ENCODE results near the gene COPZ1. TPM values are rescaled to one million over a fixed set of nuclear protein-coding genes. Genes with fewer than 3 reads are reported as not detected.

The COPZ1 gene
- total and polyA plus RNA-seq, 9 of the 15 experiments (the other 6 are each of a cell fraction or from before 2014, with no cell fraction given), result 137 to 487 (median 233) TPM

DNA sequence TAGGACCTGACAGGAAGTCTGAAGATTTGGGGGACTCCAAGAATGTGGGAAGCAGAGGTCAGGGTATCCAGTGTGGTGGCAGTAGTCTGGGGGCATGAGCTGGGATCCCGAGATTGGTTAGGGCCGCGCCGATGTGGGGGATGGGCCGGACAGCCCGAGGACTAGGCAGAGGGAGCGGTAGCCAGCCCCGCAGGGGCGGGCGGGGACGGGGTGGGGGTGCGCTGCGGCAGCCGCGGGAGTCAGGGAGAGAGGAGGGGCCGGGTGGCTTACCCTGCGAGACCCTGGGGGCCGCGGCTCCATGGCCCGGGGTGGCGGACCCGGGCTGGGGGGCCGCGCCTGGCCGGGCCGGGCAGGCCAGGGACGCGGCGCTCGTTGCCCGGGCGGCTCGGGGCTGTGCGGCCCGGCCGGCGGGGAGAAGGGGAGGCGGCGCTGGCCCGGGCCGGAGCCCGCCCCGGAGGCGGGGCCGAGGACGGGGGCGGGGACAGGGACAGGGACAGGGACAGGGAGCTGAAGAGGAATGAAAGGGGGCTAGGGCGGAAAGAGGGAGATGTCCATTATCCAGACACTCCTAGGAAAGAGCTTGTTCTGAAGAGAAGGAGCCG, 54.0 kb downstream of the COPZ1 start (continued):
- TF ChIP-seq, protein P1, sequence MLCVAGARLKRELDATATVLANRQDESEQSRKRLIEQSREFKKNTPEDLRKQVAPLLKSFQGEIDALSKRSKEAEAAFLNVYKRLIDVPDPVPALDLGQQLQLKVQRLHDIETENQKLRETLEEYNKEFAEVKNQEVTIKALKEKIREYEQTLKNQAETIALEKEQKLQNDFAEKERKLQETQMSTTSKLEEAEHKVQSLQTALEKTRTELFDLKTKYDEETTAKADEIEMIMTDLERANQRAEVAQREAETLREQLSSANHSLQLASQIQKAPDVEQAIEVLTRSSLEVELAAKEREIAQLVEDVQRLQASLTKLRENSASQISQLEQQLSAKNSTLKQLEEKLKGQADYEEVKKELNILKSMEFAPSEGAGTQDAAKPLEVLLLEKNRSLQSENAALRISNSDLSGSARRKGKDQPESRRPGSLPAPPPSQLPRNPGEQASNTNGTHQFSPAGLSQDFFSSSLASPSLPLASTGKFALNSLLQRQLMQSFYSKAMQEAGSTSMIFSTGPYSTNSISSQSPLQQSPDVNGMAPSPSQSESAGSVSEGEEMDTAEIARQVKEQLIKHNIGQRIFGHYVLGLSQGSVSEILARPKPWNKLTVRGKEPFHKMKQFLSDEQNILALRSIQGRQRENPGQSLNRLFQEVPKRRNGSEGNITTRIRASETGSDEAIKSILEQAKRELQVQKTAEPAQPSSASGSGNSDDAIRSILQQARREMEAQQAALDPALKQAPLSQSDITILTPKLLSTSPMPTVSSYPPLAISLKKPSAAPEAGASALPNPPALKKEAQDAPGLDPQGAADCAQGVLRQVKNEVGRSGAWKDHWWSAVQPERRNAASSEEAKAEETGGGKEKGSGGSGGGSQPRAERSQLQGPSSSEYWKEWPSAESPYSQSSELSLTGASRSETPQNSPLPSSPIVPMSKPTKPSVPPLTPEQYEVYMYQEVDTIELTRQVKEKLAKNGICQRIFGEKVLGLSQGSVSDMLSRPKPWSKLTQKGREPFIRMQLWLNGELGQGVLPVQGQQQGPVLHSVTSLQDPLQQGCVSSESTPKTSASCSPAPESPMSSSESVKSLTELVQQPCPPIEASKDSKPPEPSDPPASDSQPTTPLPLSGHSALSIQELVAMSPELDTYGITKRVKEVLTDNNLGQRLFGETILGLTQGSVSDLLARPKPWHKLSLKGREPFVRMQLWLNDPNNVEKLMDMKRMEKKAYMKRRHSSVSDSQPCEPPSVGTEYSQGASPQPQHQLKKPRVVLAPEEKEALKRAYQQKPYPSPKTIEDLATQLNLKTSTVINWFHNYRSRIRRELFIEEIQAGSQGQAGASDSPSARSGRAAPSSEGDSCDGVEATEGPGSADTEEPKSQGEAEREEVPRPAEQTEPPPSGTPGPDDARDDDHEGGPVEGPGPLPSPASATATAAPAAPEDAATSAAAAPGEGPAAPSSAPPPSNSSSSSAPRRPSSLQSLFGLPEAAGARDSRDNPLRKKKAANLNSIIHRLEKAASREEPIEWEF (CRISPR knock-in tag; IDR thresholded peaks at IDR 0.05), result no peak
- TF ChIP-seq, protein P2, sequence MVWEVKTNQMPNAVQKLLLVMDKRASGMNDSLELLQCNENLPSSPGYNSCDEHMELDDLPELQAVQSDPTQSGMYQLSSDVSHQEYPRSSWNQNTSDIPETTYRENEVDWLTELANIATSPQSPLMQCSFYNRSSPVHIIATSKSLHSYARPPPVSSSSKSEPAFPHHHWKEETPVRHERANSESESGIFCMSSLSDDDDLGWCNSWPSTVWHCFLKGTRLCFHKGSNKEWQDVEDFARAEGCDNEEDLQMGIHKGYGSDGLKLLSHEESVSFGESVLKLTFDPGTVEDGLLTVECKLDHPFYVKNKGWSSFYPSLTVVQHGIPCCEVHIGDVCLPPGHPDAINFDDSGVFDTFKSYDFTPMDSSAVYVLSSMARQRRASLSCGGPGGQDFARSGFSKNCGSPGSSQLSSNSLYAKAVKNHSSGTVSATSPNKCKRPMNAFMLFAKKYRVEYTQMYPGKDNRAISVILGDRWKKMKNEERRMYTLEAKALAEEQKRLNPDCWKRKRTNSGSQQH (CRISPR knock-in tag; IDR thresholded peaks at IDR 0.05), result no peak
- TF ChIP-seq NFIX (CRISPR knock-in tag; IDR thresholded peaks at IDR 0.05; ENCODE audit: low read depth) (no peak), ZNF561 (CRISPR knock-in tag; conservative IDR thresholded peaks at IDR 0.05) (no peak), RFX1 (IDR thresholded peaks at IDR 0.05) (no peak), HMGN3 (IDR thresholded peaks at IDR 0.05; ENCODE audit: borderline replicate concordance, extremely low read depth, insufficient read length, low read depth, low read length) (peak; percentile 58), LARP7 (IDR thresholded peaks at IDR 0.05) (no peak), FOXP1 (CRISPR knock-in tag; IDR thresholded peaks at IDR 0.05) (no peak), ZNF217 (CRISPR knock-in tag; IDR thresholded peaks at IDR 0.05) (no peak), KLF13 (tag; IDR thresholded peaks at IDR 0.05; ENCODE audit: borderline replicate concordance, low read depth) (no peak), WHSC1 (IDR thresholded peaks at IDR 0.05; ENCODE audit: low read length) (no peak), STAT5A (IDR thresholded peaks at IDR 0.05; ENCODE audit: borderline replicate concordance, low read length) (no peak), SMAD2 (IDR thresholded peaks at IDR 0.05; ENCODE audit: low read depth, low read length) (no peak), ZNF780A (CRISPR knock-in tag; IDR thresholded peaks at IDR 0.05) (no peak), PHF8 (IDR thresholded peaks at IDR 0.05; ENCODE audit: borderline replicate concordance, low read length) (peak; percentile 31; the same call in 1 of the 2 replicates)
- TF ChIP-seq, protein P3, sequence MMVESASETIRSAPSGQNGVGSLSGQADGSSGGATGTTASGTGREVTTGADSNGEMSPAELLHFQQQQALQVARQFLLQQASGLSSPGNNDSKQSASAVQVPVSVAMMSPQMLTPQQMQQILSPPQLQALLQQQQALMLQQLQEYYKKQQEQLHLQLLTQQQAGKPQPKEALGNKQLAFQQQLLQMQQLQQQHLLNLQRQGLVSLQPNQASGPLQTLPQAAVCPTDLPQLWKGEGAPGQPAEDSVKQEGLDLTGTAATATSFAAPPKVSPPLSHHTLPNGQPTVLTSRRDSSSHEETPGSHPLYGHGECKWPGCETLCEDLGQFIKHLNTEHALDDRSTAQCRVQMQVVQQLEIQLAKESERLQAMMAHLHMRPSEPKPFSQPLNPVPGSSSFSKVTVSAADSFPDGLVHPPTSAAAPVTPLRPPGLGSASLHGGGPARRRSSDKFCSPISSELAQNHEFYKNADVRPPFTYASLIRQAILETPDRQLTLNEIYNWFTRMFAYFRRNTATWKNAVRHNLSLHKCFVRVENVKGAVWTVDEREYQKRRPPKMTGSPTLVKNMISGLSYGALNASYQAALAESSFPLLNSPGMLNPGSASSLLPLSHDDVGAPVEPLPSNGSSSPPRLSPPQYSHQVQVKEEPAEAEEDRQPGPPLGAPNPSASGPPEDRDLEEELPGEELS (CRISPR knock-in tag; IDR thresholded peaks at IDR 0.05; ENCODE audit: borderline replicate concordance), result no peak
- TF ChIP-seq, protein P4, sequence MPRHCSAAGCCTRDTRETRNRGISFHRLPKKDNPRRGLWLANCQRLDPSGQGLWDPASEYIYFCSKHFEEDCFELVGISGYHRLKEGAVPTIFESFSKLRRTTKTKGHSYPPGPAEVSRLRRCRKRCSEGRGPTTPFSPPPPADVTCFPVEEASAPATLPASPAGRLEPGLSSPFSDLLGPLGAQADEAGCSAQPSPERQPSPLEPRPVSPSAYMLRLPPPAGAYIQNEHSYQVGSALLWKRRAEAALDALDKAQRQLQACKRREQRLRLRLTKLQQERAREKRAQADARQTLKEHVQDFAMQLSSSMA (CRISPR knock-in tag; IDR thresholded peaks at IDR 0.05), result no peak
- TF ChIP-seq, protein P5, sequence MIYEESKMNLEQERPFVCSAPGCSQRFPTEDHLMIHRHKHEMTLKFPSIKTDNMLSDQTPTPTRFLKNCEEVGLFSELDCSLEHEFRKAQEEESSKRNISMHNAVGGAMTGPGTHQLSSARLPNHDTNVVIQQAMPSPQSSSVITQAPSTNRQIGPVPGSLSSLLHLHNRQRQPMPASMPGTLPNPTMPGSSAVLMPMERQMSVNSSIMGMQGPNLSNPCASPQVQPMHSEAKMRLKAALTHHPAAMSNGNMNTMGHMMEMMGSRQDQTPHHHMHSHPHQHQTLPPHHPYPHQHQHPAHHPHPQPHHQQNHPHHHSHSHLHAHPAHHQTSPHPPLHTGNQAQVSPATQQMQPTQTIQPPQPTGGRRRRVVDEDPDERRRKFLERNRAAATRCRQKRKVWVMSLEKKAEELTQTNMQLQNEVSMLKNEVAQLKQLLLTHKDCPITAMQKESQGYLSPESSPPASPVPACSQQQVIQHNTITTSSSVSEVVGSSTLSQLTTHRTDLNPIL (CRISPR knock-in tag; IDR thresholded peaks at IDR 0.05), result no peak
